Astrocyte of the cerebellum (primary cell): Measurements from ENCODE around the gene PUM2.

Experiments
- DNase-seq: peaks from one replicate; pipeline ENCODE4 v3.0.0-alpha.2; 2011; ENCODE audit warnings: low read depth
- H3K4me3 ChIP-seq: 2 replicates; pipeline ENCODE4 v1.5.1; 2011; ENCODE audit warnings: mild to moderate bottlenecking, low read depth, low read length, moderate library complexity
- CTCF ChIP-seq: IDR thresholded peaks from 2 replicates; pipeline ENCODE4 v1.5.1; 2012; ENCODE audit warnings: low read length, low read depth, moderate library complexity, mild to moderate bottlenecking; ENCODE audit errors: missing control alignments
- in situ Hi-C: cut with HindIII; loops from 2 replicates; pipeline ENCODE4 v1.10.0; 2017; ENCODE audit warnings: low sequenced_read_pairs

PUM2 gene

DNA sequence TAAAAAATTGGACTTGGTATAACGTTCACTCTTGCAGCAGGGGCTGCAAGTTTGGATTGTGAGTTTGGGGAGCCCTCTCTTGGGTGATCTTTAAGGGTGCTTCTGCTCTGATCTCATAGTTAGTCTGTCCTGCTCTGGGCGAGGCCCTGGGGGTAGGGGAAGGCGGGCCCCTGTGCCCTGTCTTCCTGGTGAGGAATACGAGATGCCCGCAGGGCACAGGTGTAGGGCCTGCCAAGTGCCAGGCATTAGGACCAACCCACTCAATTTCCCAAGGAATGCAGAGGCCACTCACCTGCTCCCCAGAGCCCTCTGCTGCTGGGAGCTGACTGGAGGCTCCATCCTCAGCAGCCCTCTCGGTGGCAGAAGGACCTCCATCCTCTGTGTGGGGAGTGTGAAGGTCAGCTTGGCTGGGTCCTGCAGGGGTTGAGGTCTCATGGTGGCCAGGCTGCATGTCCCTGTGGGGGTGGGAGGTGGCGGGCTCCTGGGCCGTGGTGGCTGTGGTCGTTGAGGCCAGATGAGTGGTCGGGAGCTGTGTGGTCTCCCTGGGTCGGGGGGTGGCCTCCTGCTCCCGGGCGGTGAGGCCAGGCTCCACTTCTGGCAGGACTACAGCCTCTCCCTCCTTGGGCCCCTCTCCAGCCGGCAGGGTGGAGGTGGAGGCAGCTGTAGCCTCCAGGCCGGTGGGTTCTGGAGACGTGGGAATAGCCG lies 147.0 kb downstream of the PUM2 start:
- no peak overlapping the region for H3K4me3 ChIP-seq
- no peak for DNase-seq
- no peak for TF ChIP-seq CTCF
- in situ Hi-C loops: no loop called here

DNA sequence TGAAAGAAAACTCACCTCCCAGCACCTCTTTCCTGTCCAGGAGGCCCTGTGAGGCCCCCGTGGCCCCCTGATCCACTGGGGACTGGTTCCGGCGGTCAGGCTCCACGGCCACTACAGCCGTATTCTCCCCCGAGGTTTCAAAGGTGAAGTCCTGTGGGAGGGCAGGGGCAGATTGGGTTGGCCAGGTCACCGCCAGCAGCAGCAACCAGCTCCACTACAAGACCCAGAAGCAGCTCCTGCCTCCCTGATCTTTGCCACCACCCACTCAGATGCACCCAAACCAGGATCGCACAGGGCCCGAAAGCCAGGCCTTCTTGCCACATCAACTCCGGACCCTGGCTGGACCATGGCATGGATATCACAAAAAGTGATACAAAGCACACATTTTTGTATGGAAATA lies 147.6 kb downstream of the PUM2 start:
- no peak for DNase-seq
- in situ Hi-C loops: no loop called here
- no peak overlapping the region for H3K4me3 ChIP-seq
- no peak for TF ChIP-seq CTCF

GRCh38 chr2:20201671-20202070 lies 149.0 kb downstream of the PUM2 start:
- DNase-seq: no peak
- no peak for TF ChIP-seq CTCF
- H3K4me3 ChIP-seq: no peak overlapping the region
- in situ Hi-C loops: no loop called here

DNA sequence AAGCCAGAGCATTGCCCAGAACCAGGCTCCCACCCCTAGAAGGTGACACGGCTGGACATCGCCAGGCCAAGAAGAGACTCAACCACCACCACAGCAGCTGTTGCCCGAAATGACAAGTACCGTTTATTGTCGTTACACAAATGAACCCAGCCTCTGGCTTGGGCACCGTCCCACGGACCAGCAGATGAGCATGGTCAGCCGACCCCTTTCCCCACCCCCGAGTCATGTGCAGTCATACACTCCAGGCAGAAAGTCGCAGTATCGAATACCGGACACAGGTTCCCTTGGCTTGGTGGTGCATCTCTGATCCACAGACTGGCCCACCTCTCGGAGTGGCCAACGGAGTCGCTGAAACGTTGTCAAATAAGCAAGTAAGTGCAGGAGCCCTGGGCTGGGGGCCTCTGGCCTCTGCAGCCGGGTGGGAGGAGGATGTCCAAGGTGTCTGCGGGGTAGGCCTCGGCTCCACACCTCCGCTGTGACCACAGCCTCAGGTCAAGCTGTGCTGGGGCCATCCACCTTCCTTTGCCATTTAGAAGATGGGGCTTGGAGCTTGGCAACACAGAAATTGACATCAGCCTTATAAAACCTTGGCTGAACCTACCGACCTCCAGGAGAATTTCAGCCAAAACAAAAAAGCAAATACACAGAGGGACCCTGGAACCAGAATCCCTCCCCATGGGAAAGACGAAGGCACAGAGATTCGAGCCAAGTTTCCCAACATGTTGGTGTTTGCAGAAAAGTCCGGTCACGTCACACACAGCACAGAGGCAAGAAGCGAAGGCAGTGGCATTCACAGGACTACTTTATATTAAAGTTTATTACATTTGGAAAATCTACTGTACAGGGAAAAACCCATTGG lies 149.7 kb downstream of the PUM2 start:
- TF ChIP-seq CTCF: no peak
- H3K4me3 ChIP-seq: no peak overlapping the region
- no peak for DNase-seq
- in situ Hi-C loops: no loop called here

DNA sequence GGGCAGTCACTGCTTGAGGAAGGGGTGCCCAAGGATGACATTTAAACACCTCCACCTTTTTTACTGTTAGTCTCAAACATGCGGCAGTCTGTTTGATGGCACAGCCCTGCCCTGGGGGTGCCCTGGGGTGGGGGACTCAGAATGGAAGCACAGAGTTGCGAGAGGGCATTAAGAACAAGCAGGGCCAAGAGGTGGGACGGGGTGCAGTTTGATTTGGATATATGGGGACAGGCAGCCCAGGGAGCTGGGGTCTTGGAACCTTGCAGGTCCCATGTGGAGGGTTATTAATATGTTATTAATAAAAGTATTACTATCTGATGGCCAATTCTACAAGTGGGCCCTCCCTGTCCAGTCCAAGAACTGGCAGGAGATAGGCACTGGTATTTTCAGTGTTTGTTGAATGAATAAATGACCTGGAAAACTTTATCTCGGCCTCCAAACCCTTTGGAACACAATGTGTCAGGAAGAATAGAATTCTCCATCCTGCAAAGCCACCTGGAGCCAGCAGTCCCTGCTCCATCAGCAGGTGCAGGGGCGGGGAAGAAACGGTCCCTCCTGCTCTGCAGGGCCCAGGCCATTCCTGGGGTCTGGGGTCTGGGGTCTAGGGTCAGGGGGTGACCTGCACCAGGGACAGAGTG lies 150.9 kb downstream of the PUM2 start:
- no peak for TF ChIP-seq CTCF
- DNase-seq: no peak
- in situ Hi-C loops: no loop called here

GRCh38 chr2:20198796-20199632 lies 151.6 kb downstream of the PUM2 start:
- H3K4me3 ChIP-seq: no peak overlapping the region
- in situ Hi-C loops: no loop called here
- DNase-seq: no peak
- no peak for TF ChIP-seq CTCF

More for the DNA sequence above, 150.9 kb downstream of the PUM2 start:
- no peak overlapping the region for H3K4me3 ChIP-seq
